HG03460 (cell line): ENCODE results near the gene CCDC106.
A peak's percentile ranks its signal among the peaks of the same experiment; 100 is the strongest.

Experiments used
- ATAC-seq: cut with Tn5 transposase; IDR thresholded peaks from one replicate; pipeline ENCODE4 v1.9.1; 2021; ENCODE audit not compliant: unreplicated experiment

CCDC106 gene

DNA sequence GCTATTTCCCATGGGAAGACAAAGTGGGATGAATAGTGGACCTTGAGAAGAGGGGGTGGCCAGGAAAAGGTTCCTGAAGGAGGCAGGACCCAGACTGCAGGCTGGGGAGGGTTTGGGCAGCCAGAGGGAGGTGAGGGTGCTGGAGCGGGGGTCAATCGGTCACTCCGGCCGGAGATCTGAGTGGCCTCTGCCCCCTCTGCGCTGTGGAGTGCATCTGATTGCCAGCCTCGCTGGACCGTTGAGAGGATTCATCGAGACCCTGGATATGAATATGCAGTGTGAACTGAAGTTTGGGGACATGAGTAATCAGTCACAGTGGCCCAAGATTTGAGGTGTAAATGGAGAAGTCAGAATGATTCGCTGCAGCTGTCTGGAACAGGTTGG is 12.7 kb upstream of the CCDC106 start:
- no peak for ATAC-seq

- no peak for ATAC-seq
Observed at GRCh38 chr19:55635856-55636440, 12.1 kb upstream of the CCDC106 start.

DNA sequence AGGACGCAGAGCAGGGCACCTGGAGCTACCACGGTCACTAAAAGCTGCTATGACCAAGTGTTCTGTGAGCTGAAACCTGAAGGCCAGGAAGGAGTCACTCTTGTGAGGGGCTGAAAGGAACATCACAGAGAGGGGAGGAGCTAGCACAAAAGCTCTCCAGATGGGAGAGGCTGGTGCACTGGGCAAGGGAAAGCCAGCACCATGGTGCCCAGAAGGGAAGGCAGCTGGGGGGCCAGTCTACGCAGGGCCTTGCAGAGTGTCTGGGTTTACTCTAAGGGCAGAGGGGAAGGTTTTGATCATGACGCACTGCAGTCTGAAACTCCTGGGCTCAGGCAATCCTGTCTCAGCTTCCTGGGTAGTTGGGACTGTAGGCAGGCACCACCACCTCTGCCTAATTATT is 11.3 kb upstream of the CCDC106 start:
- no peak for ATAC-seq

- ATAC-seq, result no peak
Observed at GRCh38 chr19:55637534-55637933, 10.5 kb upstream of the CCDC106 start.

DNA sequence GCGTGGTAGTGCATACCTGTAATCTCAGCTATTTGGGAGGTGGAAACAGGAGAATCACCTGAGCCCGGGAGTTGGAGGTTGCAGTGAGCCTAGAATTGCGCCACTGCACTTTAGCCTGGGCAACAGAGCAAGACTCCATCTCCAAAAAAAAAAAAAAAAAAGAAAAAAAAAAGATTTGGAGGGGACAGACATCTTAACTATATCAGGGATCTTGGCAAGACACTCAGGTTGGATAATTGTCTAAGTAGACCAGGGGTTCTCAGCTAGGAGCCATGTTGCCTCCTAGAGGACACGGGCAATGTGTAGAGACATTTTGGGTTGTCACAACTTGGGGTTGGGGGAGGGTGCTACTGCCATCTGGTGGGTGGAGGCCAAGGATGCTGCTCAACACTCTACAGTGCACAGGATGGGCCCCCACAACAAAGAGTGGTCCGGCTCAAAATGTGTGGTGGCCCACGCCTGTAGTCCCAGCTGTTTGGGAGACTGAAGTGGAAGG is 9.1 kb upstream of the CCDC106 start:
- no peak for ATAC-seq

GRCh38 chr19:55640043-55640576 is 7.9 kb upstream of the CCDC106 start:
- ATAC-seq, result no peak

- ATAC-seq, result peak; percentile 29
Observed at GRCh38 chr19:55640577-55641425, 7.2 kb upstream of the CCDC106 start, which contains the start of gene ZNF580. Gene ZNF580, plus strand, starts transcription at chr19:55641002. Its CDS starts 1,507 bp downstream, at chr19:55642509.

GRCh38 chr19:55641426-55642152 is 6.4 kb upstream of the CCDC106 start:
- no peak for ATAC-seq

DNA sequence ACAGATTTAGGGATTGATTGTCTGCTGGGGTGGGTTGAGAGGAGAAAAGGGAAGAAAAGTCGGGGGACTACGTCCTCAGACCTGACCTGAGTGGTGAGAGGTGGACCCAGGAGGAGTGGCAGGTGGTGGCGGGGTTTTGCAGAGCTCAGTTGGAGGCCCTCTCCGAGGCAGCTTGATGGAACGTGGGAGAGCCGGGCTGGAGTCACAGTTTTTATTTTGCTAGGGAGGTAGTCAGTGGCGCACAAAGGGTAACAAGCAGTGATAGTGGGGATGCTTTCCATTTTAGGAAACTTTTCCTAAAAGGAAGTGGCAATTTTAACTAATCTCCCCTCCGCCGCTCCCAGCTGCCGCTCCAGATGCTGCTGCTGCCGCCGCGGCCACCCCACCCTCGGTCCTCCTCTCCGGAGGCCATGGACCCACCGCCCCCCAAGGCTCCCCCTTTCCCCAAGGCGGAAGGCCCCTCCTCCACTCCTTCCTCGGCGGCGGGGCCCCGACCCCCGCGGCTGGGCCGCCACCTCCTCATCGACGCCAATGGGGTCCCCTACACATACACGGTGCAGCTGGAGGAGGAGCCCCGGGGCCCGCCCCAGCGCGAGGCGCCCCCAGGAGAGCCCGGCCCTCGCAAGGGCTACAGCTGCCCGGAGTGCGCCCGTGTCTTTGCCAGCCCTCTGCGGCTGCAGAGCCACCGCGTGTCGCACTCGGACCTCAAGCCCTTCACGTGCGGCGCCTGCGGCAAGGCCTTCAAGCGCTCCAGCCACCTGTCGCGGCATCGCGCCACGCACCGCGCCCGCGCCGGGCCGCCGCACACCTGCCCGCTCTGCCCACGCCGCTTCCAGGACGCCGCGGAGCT is 5.6 kb upstream of the CCDC106 start:
- no peak for ATAC-seq

- no peak for ATAC-seq
Observed at GRCh38 chr19:55643003-55643886, 4.8 kb upstream of the CCDC106 start, which contains the start of gene ZNF581. Gene ZNF581, plus strand, starts transcription at chr19:55643649. Its CDS starts 923 bp downstream, at chr19:55644572.

DNA sequence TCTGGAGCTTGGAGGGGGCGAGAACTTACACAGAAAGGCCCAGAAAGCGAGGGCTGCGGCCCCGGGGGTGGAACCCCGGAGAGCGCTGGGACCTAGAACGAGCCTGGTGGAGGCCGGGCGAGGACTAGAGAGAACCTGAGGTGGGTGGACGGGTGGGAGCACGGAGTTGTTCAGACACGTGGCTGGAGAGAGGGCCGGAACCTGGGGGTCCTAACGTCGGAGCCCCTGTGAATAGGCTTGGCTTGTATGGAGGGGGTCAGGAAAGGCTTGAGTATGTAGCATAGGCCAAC is 4.2 kb upstream of the CCDC106 start:
- ATAC-seq, result no peak

DNA sequence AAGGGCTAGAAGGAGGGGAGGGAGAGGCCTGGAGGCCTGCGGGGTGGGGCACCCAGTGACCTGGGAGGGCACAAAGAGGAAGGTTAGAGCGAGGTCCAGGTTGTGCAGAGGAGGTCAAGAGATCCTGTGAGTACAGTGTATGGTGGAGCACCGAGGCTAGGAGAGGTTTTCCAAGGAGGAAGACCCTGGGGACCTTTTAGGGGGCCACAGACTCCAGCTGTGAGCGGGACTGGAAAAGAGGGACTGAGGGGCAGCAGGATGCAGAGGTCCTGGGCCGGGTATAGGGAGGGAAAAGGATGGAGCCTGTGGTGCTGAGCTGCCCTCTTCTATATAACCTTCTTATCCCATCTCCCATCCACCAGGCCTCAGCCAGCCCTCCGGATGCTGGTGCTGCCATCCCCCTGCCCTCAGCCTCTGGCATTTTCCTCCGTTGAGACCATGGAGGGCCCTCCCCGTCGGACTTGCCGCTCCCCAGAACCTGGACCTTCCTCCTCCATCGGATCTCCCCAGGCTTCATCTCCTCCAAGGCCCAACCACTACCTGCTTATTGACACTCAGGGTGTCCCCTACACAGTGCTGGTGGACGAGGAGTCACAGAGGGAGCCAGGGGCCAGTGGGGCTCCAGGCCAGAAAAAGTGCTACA is 3.7 kb upstream of the CCDC106 start:
- ATAC-seq, result no peak

DNA sequence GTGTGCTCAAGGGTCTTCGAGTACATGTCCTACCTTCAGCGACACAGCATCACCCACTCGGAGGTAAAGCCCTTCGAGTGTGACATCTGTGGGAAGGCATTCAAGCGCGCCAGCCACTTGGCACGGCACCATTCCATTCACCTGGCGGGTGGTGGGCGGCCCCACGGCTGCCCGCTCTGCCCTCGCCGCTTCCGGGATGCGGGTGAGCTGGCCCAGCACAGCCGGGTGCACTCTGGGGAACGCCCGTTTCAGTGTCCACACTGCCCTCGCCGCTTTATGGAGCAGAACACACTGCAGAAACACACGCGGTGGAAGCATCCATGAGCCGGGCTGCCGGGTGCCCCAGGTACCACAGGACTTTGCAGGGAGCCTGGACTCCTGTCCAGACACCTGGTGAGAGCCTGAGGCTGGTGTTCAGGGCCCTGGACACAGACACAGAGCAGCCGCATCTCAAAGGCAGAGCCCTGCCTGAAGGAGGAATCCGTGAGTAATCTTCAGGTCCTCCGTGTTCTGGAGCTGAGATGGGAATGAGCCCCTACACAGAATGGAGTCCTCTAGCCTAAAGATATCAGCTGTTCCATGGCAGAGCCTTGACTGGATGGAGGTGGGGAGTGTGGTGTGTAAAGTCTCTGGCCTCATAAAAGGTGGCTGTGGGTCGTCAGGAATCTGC is 3.0 kb upstream of the CCDC106 start:
- no peak for ATAC-seq

DNA sequence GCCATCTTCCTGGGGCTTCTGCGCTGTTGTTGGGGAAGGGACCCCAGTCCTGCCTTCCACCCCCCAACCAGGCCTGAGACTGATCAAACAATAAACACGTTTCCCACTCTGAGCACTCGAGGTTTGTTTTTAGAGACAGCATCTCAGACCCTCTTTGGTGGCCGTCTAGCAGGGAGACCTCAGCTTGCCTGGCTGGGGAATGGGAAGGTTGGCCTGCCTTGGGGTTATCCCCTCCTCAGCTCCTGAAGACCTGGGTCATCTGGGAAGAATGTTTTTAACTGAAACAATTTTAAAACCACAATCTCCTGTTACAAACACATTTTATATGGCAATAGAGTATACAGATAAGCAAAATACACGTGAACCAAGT is 2.5 kb upstream of the CCDC106 start:
- ATAC-seq, result no peak

- no peak for ATAC-seq
Observed at GRCh38 chr19:55646889-55647731, 902 bp upstream of the CCDC106 start.

DNA sequence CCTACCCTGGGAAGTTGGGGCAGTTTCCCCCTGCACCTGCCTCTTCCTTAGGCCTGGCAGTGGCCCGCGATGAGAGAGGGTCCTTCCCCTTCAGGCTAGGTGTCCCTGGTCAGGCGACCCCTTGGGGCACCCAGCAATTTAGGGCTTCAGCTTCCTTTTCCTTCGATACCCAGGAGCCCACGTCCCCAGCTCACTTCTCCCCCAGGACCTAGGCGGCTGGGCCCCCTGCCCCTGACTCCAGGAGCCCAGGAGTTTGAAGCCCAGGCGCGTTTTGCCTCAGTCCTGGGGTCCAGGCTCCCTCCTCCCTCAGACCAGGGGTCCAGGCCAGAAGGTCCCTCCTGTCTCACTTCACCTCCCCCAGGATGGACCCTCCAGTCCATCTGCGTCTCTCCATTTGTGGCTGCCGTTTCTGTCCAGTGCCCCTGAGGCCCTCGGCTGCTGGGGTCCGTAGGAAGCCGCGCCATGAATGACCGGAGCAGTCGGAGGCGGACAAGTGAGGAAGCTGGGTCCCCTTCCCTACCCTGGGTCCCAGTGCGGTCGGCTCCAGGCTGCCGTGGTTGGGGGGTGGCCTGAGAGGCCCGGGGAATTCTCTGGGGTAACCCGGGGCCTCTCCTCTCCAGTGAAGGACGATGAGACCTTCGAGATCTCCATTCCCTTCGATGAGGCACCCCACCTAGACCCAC is 714 bp downstream of the CCDC106 start:
- ATAC-seq, result no peak
